Right lobe of liver (tissue), 6 donors: ENCODE data around the gene SLC22A13. TPM values are rescaled to one million over a fixed set of nuclear protein-coding genes. Genes with fewer than 3 reads are reported as not detected.

Experiments used
- ATAC-seq, 4 donors: fragments of 200-7000 bp; cut with Tn5 transposase; one replicate each; pipeline ENCODE4 v1.9.1; 2020; ENCODE audit warnings: mild to moderate bottlenecking in 4 of 4, moderate library complexity in 4 of 4
- DNase-seq, 3 donors: peaks; one replicate each; pipeline ENCODE4 v3.0.0-alpha.2; 2020
- H3K27ac ChIP-seq, 3 donors: fragments of 200-600 bp; one replicate each; pipeline ENCODE4 v1.8.0; 2022
- H3K27me3 ChIP-seq, 2 donors: fragments of 200-600 bp; one replicate each; pipeline ENCODE4 v1.8.0; 2022
- H3K36me3 ChIP-seq, 4 donors: fragments of 200-600 bp; sonication (generic) in 1 of 4; one replicate each; pipeline versions ENCODE4 v1.5.1 to v1.8.0; 2017 to 2022; ENCODE audit warnings: control low read depth in 1 of 4
- H3K4me1 ChIP-seq, 4 donors: fragments of 200-600 bp; sonication (generic) in 1 of 4; one replicate each; pipeline versions ENCODE4 v1.5.1 to v1.8.0; 2017 to 2022; ENCODE audit warnings: control low read depth in 1 of 4
- H3K4me3 ChIP-seq, 3 donors: fragments of 200-600 bp; one replicate each; pipeline ENCODE4 v1.8.0; 2022
- H3K9me3 ChIP-seq, 4 donors: fragments of 200-600 bp; sonication (generic) in 1 of 4; one replicate each; pipeline versions ENCODE4 v1.5.1 to v1.8.0; 2017 to 2022; ENCODE audit warnings: control low read depth in 1 of 4
- POLR2A ChIP-seq: fragments of 450-650 bp; IDR thresholded peaks from one replicate; pipeline ENCODE4 v1.6.1; 2017; ENCODE audit warnings: antibody characterized with exemption, mild to moderate bottlenecking
- WGBS: methylation state at CpG from one replicate; pipeline ENCODE4 v1.1.6; 2018; ENCODE audit warnings: low coverage, low lambda C conversion rate; ENCODE audit not compliant: insufficient coverage; ENCODE audit errors: missing lambda C conversion rate; 5-methylcytosine and 5-hydroxymethylcytosine counted together
- intact Hi-C, 2 donors: fragments of 100-400 bp; cut with DNase I; formaldehyde crosslinking; loops; one replicate each; pipeline versions ENCODE4 v1.11.2 to v1.14.1; 2022
- small RNA-seq, 2 experiments: library from RNA; depleted of rRNA; stranded (forward); fragments of <200 nt; gene quantifications; one replicate each; pipeline ENCODE3, GENCODE V24; 2016
- total RNA-seq, 6 experiments: library from RNA; depleted of rRNA in 2 of 6; stranded (reverse); fragments of >200 nt in 2 of 6; fragmentation: NEBNext Ultra II Directional in 3 of 6; extraction: Animal tissue kit (Norgen Biotek cat#: 25700) in 3 of 6; gene quantifications; one replicate each; pipeline versions ENCODE4 v1.1.0 to v1.2.4, GENCODE V29; 2016 to 2023
- TF ChIP-seq, protein P1 (sequence below), 4 donors: fragments of 200-600 bp in 3 of 4; fragments of 450-650 bp in 1 of 4; IDR thresholded peaks; one replicate each; pipeline versions ENCODE4 v1.5.1 to v1.8.0; 2016 to 2022; ENCODE audit warnings: antibody characterized with exemption in 4 of 4, mild to moderate bottlenecking in 2 of 4
- donor health status: DM: no; HTN: yes; CAD: no.
- donor health status: DM: no; HTN: no; CAD: no.
- donor health status: DM: no; HTN: no; CAD: no.
- donor health status: DM: no; HTN: yes; CAD: no.
- donor health status: DM: no; HTN: yes; CAD: no.

The SLC22A13 gene
- total RNA-seq, 6 experiments from 2014 or later: 0.16 to 0.35 (median 0.22) TPM; not detected in 3

DNA sequence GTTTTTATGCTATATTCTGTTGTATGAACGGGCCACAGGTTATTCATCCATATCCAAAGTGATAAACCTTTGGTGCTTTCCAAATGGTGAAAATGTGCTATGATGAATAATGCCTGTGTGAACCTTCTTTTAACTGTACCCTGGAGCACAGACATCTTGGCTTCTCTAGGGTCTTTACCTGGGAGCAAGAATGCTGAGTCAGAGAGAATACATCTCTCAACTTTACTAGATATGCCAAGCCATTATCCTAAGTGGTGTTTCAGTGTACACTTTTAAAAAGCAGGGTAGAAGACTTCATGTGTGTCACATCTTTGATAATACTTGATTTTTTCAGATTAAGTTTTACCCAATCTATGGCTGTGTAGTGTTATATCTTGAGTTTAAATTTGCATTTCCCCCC lies 57.4 kb downstream of the SLC22A13 start:
- H3K4me1 ChIP-seq: no peaks in the 10 kb centered on the region
- H3K9me3 ChIP-seq: no peaks in the 10 kb centered on the region
- WGBS: 88% methylated on average over 1 of the region's 1 CpG
- H3K27me3 ChIP-seq: no peaks in the 10 kb centered on the region
- H3K27ac ChIP-seq: no peak overlapping the region
- no peak for TF ChIP-seq POLR2A
- TF ChIP-seq, protein P1, sequence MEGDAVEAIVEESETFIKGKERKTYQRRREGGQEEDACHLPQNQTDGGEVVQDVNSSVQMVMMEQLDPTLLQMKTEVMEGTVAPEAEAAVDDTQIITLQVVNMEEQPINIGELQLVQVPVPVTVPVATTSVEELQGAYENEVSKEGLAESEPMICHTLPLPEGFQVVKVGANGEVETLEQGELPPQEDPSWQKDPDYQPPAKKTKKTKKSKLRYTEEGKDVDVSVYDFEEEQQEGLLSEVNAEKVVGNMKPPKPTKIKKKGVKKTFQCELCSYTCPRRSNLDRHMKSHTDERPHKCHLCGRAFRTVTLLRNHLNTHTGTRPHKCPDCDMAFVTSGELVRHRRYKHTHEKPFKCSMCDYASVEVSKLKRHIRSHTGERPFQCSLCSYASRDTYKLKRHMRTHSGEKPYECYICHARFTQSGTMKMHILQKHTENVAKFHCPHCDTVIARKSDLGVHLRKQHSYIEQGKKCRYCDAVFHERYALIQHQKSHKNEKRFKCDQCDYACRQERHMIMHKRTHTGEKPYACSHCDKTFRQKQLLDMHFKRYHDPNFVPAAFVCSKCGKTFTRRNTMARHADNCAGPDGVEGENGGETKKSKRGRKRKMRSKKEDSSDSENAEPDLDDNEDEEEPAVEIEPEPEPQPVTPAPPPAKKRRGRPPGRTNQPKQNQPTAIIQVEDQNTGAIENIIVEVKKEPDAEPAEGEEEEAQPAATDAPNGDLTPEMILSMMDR (IDR thresholded peaks at IDR 0.05): no peak
- intact Hi-C loops: no loop called here
- DNase-seq: no peak
- ATAC-seq: no peak
- H3K36me3 ChIP-seq: no peaks in the 10 kb centered on the region
- no peak overlapping the region for H3K4me3 ChIP-seq

DNA sequence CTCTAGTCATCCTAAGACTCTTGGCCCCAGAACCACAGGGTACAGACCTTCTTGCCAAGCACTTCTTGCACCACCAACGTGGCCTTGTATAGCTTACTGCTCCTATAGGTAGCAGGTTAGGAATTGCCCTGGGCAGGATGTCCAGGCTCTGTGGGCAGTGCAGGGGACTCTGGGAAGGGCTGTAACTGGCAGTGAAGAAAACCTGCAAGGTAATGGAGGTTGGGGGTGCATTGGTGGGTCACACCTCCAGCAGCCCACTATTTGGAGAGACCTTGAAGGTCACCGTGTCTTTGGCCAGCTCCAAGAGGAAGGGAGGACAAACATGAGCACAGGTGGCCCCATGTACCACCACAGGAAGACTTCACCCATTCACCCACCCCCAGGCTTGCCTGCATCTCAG lies 59.6 kb downstream of the SLC22A13 start:
- no peak overlapping the region for H3K27ac ChIP-seq
- DNase-seq (no peak), ATAC-seq (no peak)
- no peaks in the 10 kb centered on the region for H3K9me3 ChIP-seq
- no CpG with 5 or more reads among the region's 2 CpGs for WGBS
- no peaks in the 10 kb centered on the region for H3K36me3 ChIP-seq
- no peak for TF ChIP-seq POLR2A
- TF ChIP-seq, protein P1 (IDR thresholded peaks at IDR 0.05): no peak
- intact Hi-C loops: no loop called here
- H3K4me3 ChIP-seq: no peak overlapping the region
- H3K27me3 ChIP-seq: no peaks in the 10 kb centered on the region
- no peaks in the 10 kb centered on the region for H3K4me1 ChIP-seq

DNA sequence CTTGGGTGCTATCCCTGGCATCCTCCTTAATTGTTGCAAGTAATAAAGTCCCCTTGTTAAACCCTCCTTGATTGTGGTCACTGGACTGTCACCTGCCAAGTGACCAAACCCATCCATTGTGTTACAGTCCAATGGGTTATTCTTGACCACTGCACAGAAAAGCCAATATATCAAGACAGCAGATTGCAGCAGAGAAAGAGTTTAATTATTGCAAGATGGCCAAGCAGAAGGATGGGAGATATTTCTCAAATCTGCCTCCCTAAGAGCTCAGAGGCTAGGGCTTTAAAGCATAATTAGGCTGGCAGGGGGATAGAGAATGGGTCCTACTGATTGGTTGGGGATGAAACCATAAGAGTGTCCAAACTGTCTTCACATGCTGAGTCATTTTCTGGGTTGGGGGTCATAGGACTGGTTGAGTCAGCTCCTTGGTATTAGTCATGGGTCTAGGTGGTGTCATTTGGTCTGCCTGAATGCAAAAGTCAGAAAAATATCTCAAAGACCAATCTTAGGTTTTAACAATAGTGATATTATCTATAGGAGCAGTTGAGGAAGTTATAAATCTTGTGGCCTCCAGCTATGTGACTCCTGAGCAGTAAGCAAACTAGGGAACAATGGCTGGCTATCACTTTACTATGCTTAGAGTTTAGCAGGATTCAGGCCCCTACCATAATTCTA lies 61.9 kb downstream of the SLC22A13 start:
- ATAC-seq (no peak), DNase-seq (no peak)
- Histone ChIP-seq H3K4me1 (peaks cover 0 to 4% (median 1%) of the 10 kb centered on the region in 4 donors), H3K4me3 (no peak overlapping the region), H3K36me3 (no peaks in the 10 kb centered on the region), H3K9me3 (no peaks in the 10 kb centered on the region), H3K27me3 (no peaks in the 10 kb centered on the region), H3K27ac (no peak overlapping the region)
- intact Hi-C loops: no loop called here
- TF ChIP-seq, protein P1 (IDR thresholded peaks at IDR 0.05): no peak
- no peak for TF ChIP-seq POLR2A

Small RNA genes lying within 50 kb of the gene (small RNA-seq; reads per million reads assigned to genes)
- 0 reads per million in 2 experiments for gene RNU6-235P

Other genes starting within 250 kb of the SLC22A13 start
- gene PLCD1, start 236.2 kb upstream of the SLC22A13 start, total RNA-seq: 10 to 100 TPM in 1 of 6 experiments, 1 to 10 TPM in 5; 6.5 to 10.2 (median 7.7) TPM
- under 1 TPM in 4 of 6 experiments, not detected in 2; 0.04 to 0.18 (median 0.15) TPM for gene DLEC1, start 226.6 kb upstream of the SLC22A13 start, total RNA-seq
- gene ACAA1, start 128.7 kb upstream of the SLC22A13 start, total RNA-seq: 100 to 1,000 TPM; 192 to 441 (median 309) TPM
- 10 to 100 TPM; 24.3 to 57.3 (median 37.0) TPM for gene MYD88, start 127.2 kb upstream of the SLC22A13 start, total RNA-seq
- 10 to 100 TPM; 12.0 to 20.3 (median 15.2) TPM for gene OXSR1, start 100.3 kb upstream of the SLC22A13 start, total RNA-seq
- gene SLC22A14, start 16.5 kb downstream of the SLC22A13 start, total RNA-seq: under 1 TPM in 3 of 6 experiments, not detected in 3; 0.12 to 0.29 (median 0.12) TPM
- 10 to 100 TPM; 26.2 to 48.3 (median 36.6) TPM for gene XYLB, start 81.0 kb downstream of the SLC22A13 start, total RNA-seq
- 1 to 10 TPM; 2.0 to 5.9 (median 4.4) TPM for gene ACVR2B, start 188.1 kb downstream of the SLC22A13 start, total RNA-seq
- gene EXOG, start 230.5 kb downstream of the SLC22A13 start, total RNA-seq: 1 to 10 TPM; 2.7 to 5.3 (median 3.9) TPM